BE2C (cell line): ENCODE measurements around the gene ZNF503.

ENCODE experiments used
- DNase-seq: peaks from one replicate; pipeline ENCODE4 v3.0.0-alpha.2; 2020
- H3K27me3 ChIP-seq: fragments of 250-450 bp; sonication (Bioruptor Pico); 2 replicates; pipeline ENCODE4 v1.5.1; 2020; ENCODE audit warnings: mild to moderate bottlenecking
- H3K36me3 ChIP-seq: fragments of 250-450 bp; sonication (Bioruptor Pico); 2 replicates; pipeline ENCODE4 v1.5.1; 2020; ENCODE audit warnings: mild to moderate bottlenecking
- H3K4me1 ChIP-seq: fragments of 250-450 bp; sonication (Bioruptor Pico); 2 replicates; pipeline ENCODE4 v1.5.1; 2020
- H3K4me3 ChIP-seq: 2 replicates; pipeline ENCODE4 v1.5.1; 2011; ENCODE audit warnings: low read depth, low read length
- H3K9me3 ChIP-seq: fragments of 250-450 bp; sonication (Bioruptor Pico); 2 replicates; pipeline ENCODE4 v1.5.1; 2020
- CTCF ChIP-seq: IDR thresholded peaks from 2 replicates; pipeline ENCODE4 v1.5.1; 2012; ENCODE audit warnings: mild to moderate bottlenecking, low read depth, low read length

ZNF503 gene

GRCh38 chr10:75439811-75440210 is 38.2 kb upstream of the ZNF503 start:
- H3K4me1 ChIP-seq = no peaks in the 10 kb centered on the region
- DNase-seq = no peak
- H3K36me3 ChIP-seq = no peaks in the 10 kb centered on the region
- H3K27me3 ChIP-seq = no peaks in the 10 kb centered on the region
- peaks cover 2% of the 10 kb centered on the region; the same call in 1 of the 2 replicates for H3K9me3 ChIP-seq
- H3K4me3 ChIP-seq = no peak overlapping the region
- TF ChIP-seq CTCF = no peak

- H3K4me1 ChIP-seq = no peaks in the 10 kb centered on the region
- no peak for DNase-seq
- no peaks in the 10 kb centered on the region for H3K9me3 ChIP-seq
- H3K4me3 ChIP-seq = no peak overlapping the region
- no peaks in the 10 kb centered on the region for H3K27me3 ChIP-seq
- no peaks in the 10 kb centered on the region for H3K36me3 ChIP-seq
- no peak for TF ChIP-seq CTCF
Observed at GRCh38 chr10:75438275-75438674, 36.7 kb upstream of the ZNF503 start.

- no peaks in the 10 kb centered on the region for H3K36me3 ChIP-seq
- TF ChIP-seq CTCF = no peak
- no peaks in the 10 kb centered on the region for H3K9me3 ChIP-seq
- no peaks in the 10 kb centered on the region for H3K4me1 ChIP-seq
- no peak for DNase-seq
- no peak overlapping the region for H3K4me3 ChIP-seq
- no peaks in the 10 kb centered on the region for H3K27me3 ChIP-seq
Observed at GRCh38 chr10:75437693-75438092, 36.1 kb upstream of the ZNF503 start.

- H3K4me1 ChIP-seq = no peaks in the 10 kb centered on the region
- no peak for DNase-seq
- no peaks in the 10 kb centered on the region for H3K36me3 ChIP-seq
- no peak for TF ChIP-seq CTCF
- no peaks in the 10 kb centered on the region for H3K9me3 ChIP-seq
- H3K4me3 ChIP-seq = no peak overlapping the region
- no peaks in the 10 kb centered on the region for H3K27me3 ChIP-seq
Observed at GRCh38 chr10:75436896-75437295, 35.3 kb upstream of the ZNF503 start.

GRCh38 chr10:75435291-75435690 is 33.7 kb upstream of the ZNF503 start:
- no peaks in the 10 kb centered on the region for H3K27me3 ChIP-seq
- H3K4me1 ChIP-seq = no peaks in the 10 kb centered on the region
- no peak for TF ChIP-seq CTCF
- DNase-seq = no peak
- no peaks in the 10 kb centered on the region for H3K9me3 ChIP-seq
- no peak overlapping the region for H3K4me3 ChIP-seq
- H3K36me3 ChIP-seq = no peaks in the 10 kb centered on the region

- H3K4me3 ChIP-seq = no peak overlapping the region
- H3K9me3 ChIP-seq = no peaks in the 10 kb centered on the region
- no peaks in the 10 kb centered on the region for H3K36me3 ChIP-seq
- no peak for TF ChIP-seq CTCF
- H3K4me1 ChIP-seq = no peaks in the 10 kb centered on the region
- DNase-seq = no peak
- no peaks in the 10 kb centered on the region for H3K27me3 ChIP-seq
Observed at GRCh38 chr10:75434291-75434690, 32.7 kb upstream of the ZNF503 start.
